SU-DHL-6 (cell line): ENCODE data around the gene SH3BGR.

Experiments
- H2AFZ ChIP-seq: fragments of 200-600 bp; sonication (generic); 2 replicates; pipeline ENCODE4 v1.6.1; 2014; ENCODE audit warnings: low read depth, mild to moderate bottlenecking, moderate library complexity, mixed read lengths, antibody characterized with exemption, low read length; ENCODE audit not compliant: severe bottlenecking
- H3F3A ChIP-seq: fragments of 200-600 bp; shearing (Covaris generic); 2 replicates; pipeline ENCODE4 v1.6.0; 2016; ENCODE audit warnings: antibody characterized with exemption, mild to moderate bottlenecking; ENCODE audit not compliant: insufficient read depth
- H3K27ac ChIP-seq: fragments of 200-600 bp; sonication (generic); 2 replicates; pipeline ENCODE4 v1.5.1; 2016; ENCODE audit warnings: low read depth, mild to moderate bottlenecking, low read length, moderate library complexity, mixed read lengths
- H3K27me3 ChIP-seq: fragments of 200-600 bp; sonication (generic), shearing (Covaris generic); 2 replicates; pipeline ENCODE4 v1.6.0; 2014; ENCODE audit warnings: mild to moderate bottlenecking, low read length
- H3K36me3 ChIP-seq: fragments of 200-600 bp; sonication (generic); 2 replicates; pipeline ENCODE4 v1.6.1; 2014; ENCODE audit warnings: mild to moderate bottlenecking, low read length, mixed read lengths
- H3K4me2 ChIP-seq: fragments of 300-600, 200-600 bp; shearing (Covaris generic), sonication (generic); 2 replicates; pipeline ENCODE4 v1.6.0; 2014; ENCODE audit warnings: low read length, low read depth, mild to moderate bottlenecking; ENCODE audit not compliant: poor library complexity, severe bottlenecking
- H3K4me3 ChIP-seq: fragments of 200-600 bp; sonication (generic); 2 replicates; pipeline ENCODE4 v1.5.1; 2014; ENCODE audit warnings: antibody characterized with exemption, low read length, mild to moderate bottlenecking, mixed read lengths; ENCODE audit not compliant: insufficient read depth, poor library complexity, severe bottlenecking
- H3K79me2 ChIP-seq: fragments of 200-600 bp; sonication (generic); 2 replicates; pipeline ENCODE4 v1.6.1; 2014; ENCODE audit warnings: mild to moderate bottlenecking, low read length, moderate library complexity; ENCODE audit not compliant: insufficient read depth
- H3K9ac ChIP-seq: fragments of 200-600 bp; sonication (generic); 2 replicates; pipeline ENCODE4 v1.7.0; 2014; ENCODE audit warnings: mild to moderate bottlenecking, low read length
- H3K9me2 ChIP-seq: fragments of 200-600 bp; sonication (generic); replicated peaks from 2 replicates; pipeline ENCODE4 v1.6.1; 2014; ENCODE audit warnings: low read length; ENCODE audit not compliant: insufficient read depth
- H3K9me3 ChIP-seq: fragments of 200-600 bp; sonication (generic); 2 replicates; pipeline ENCODE4 v1.6.1; 2014; ENCODE audit warnings: low read length, mixed read lengths; ENCODE audit not compliant: insufficient read depth
- H4K20me1 ChIP-seq: fragments of 200-600 bp; sonication (generic); 2 replicates; pipeline ENCODE4 v1.6.1; 2014; ENCODE audit warnings: low read depth, mild to moderate bottlenecking, antibody characterized with exemption, low read length, moderate library complexity, mixed read lengths
- CTCF ChIP-seq: fragments of 200-600 bp; sonication (generic); IDR thresholded peaks from one replicate; pipeline ENCODE4 v1.5.1; 2017; ENCODE audit warnings: antibody characterized with exemption, mild to moderate bottlenecking, low read length, moderate library complexity; ENCODE audit not compliant: insufficient read depth, poor library complexity, severe bottlenecking
- EZH2phosphoT487 ChIP-seq: fragments of 200-600 bp; sonication (generic), shearing (Covaris generic); conservative IDR thresholded peaks from 2 replicates; pipeline ENCODE4 v1.6.1; 2018; ENCODE audit warnings: mild to moderate bottlenecking, antibody characterized with exemption, low read length, moderate library complexity, mixed read lengths

Gene SH3BGR

GRCh38 chr21:39523399-39523798 lies 71.6 kb downstream of the SH3BGR start:
- H3K9ac ChIP-seq: no peak overlapping the region
- no peaks in the 10 kb centered on the region for H3K9me2 ChIP-seq
- no peaks in the 10 kb centered on the region for H3K36me3 ChIP-seq
- H2AFZ ChIP-seq: no peak overlapping the region
- H3K27ac ChIP-seq: no peak overlapping the region
- H3K4me2 ChIP-seq: no peak overlapping the region
- H3K79me2 ChIP-seq: no peaks in the 10 kb centered on the region
- H3K4me3 ChIP-seq: no peak overlapping the region
- no peaks in the 10 kb centered on the region for H3F3A ChIP-seq
- H3K27me3 ChIP-seq: no peaks in the 10 kb centered on the region
- TF ChIP-seq EZH2phosphoT487 (no peak), CTCF (no peak)
- H4K20me1 ChIP-seq: no peaks in the 10 kb centered on the region
- no peaks in the 10 kb centered on the region for H3K9me3 ChIP-seq

- no peak overlapping the region for H3K27ac ChIP-seq
- H3K9ac ChIP-seq: no peak overlapping the region
- no peak for TF ChIP-seq EZH2phosphoT487
- TF ChIP-seq CTCF: no peak
Observed at GRCh38 chr21:39523915-39524314, 72.1 kb downstream of the SH3BGR start.

GRCh38 chr21:39525129-39525528 lies 73.4 kb downstream of the SH3BGR start:
- TF ChIP-seq EZH2phosphoT487: no peak
- TF ChIP-seq CTCF: no peak
- Histone ChIP-seq H3K36me3 (no peaks in the 10 kb centered on the region), H3K27me3 (no peaks in the 10 kb centered on the region), H3K9ac (no peak overlapping the region), H4K20me1 (no peaks in the 10 kb centered on the region), H3F3A (no peaks in the 10 kb centered on the region), H2AFZ (no peak overlapping the region), H3K27ac (no peak overlapping the region), H3K9me3 (no peaks in the 10 kb centered on the region), H3K4me2 (no peak overlapping the region), H3K4me3 (no peak overlapping the region), H3K9me2 (no peaks in the 10 kb centered on the region), H3K79me2 (no peaks in the 10 kb centered on the region)

More at GRCh38 chr21:39523915-39524314, 72.1 kb downstream of the SH3BGR start:
- Histone ChIP-seq H3K9me3 (no peaks in the 10 kb centered on the region), H3F3A (no peaks in the 10 kb centered on the region), H3K27me3 (no peaks in the 10 kb centered on the region), H3K9me2 (no peaks in the 10 kb centered on the region), H3K79me2 (no peaks in the 10 kb centered on the region), H2AFZ (no peak overlapping the region), H3K36me3 (no peaks in the 10 kb centered on the region), H3K4me3 (no peak overlapping the region), H3K4me2 (no peak overlapping the region), H4K20me1 (no peaks in the 10 kb centered on the region)
